ENCODE data around the gene ATP2A2. TPM values are rescaled to one million over a fixed set of nuclear protein-coding genes. Genes with fewer than 3 reads are reported as not detected.

The ATP2A2 gene
- total RNA-seq, 1 donor from 2014 or later: 185 TPM

DNA sequence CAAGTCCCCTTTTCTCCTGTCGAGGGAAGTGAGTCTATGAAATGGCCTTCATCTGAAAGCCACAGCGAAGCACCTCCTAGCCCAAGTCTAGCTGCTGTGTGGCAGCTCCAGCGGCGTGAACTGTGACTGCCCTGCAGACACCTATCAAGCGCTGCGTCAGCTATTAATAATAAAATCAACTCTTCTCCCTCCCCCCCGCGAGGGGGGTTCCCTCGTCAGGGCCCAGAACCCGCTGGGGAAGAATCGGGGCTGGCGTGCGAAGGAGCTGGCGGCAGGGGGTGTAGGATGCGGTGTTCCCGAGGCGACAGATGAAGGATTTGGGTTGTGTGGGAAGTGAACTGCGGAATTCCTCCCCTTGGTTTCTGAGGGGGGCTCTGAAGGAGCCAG lies 662 bp upstream of the ATP2A2 start:
- Histone ChIP-seq H3K27ac (peak overlapping the region; percentile 99 to 100), H3K4me3 (peak overlapping the region; percentile 93 to 99), H3K4me1 (peaks cover 0 to 2% of the 10 kb centered on the region in 2 donors), H3K36me3 (no peaks in the 10 kb centered on the region), H3K27me3 (no peaks in the 10 kb centered on the region), H3K9me3 (no peaks in the 10 kb centered on the region)
- TF ChIP-seq CTCF (IDR thresholded peaks at IDR 0.05): peak in 1 of 3 experiments; percentile 18
- peak in 1 of 2 donors; percentile 81 for DNase-seq (ENCODE audit: low spot score in 2 of 2)
- intact Hi-C loops (cut with DNase I): loop anchor here (2.0 to 5.0 kb wide), 4 partner anchors 32 to 180 kb away; partner anchors contain the start of gene IFT81

DNA sequence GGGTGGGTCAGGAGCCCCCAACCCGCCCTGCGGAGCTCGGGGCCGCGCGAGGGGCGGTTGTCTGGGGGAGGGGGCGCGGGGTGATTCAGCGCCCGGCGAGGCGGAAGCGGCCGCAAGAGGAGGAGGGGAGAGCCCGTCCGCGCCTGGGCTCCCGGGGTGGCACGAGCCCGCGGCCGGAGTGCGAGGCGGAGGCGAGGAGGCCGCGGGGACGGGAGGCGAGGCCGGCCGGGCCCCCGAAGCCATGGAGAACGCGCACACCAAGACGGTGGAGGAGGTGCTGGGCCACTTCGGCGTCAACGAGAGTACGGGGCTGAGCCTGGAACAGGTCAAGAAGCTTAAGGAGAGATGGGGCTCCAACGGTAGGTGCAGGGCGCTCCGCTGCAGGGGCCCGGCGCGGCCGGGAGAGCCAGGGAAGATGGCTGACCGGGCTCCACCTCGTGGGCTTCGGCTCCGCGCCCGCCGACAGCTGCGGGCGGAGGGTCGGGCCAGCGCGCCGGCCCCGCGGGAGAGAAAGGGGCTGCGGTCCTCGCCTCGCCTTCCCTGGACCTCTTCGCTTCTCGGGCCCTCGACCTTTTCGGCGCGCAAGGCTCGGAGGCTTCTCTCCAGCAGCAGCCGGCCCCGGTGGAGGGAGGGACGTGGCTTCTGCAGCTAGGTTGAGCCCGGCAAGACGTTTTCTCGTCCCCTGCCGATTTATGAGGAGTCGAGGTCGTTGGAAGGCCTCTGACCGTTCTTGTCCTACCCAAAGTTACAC lies 677 bp downstream of the ATP2A2 start:
- intact Hi-C loops (cut with DNase I): loop anchor here (1.0 to 5.0 kb wide), 5 partner anchors 33 to 181 kb away; partner anchors contain the start of gene IFT81
- H3K27me3 ChIP-seq: no peaks in the 10 kb centered on the region
- H3K36me3 ChIP-seq: no peaks in the 10 kb centered on the region
- no peak for TF ChIP-seq CTCF (IDR thresholded peaks at IDR 0.05)
- H3K9me3 ChIP-seq: no peaks in the 10 kb centered on the region
- peaks cover 0 to 8% of the 10 kb centered on the region in 2 donors for H3K4me1 ChIP-seq
- H3K4me3 ChIP-seq: peak overlapping the region; percentile 93 to 99
- peak overlapping the region; percentile 99 to 100 for H3K27ac ChIP-seq
- DNase-seq (ENCODE audit: low spot score in 2 of 2): peak in 1 of 2 donors; percentile 77

GRCh38 chr12:110282300-110282860 lies 1.3 kb downstream of the ATP2A2 start:
- H3K27ac ChIP-seq: peak overlapping the region; percentile 99 to 100
- H3K9me3 ChIP-seq: no peaks in the 10 kb centered on the region
- TF ChIP-seq CTCF (IDR thresholded peaks at IDR 0.05): no peak
- intact Hi-C loops (cut with DNase I): loop anchor here (5.0 kb wide), 2 partner anchors 90 to 160 kb away; partner anchors contain the start of gene IFT81
- H3K36me3 ChIP-seq: peaks cover 0 to 3% of the 10 kb centered on the region in 2 donors
- no peak for DNase-seq (ENCODE audit: low spot score in 2 of 2)
- peak overlapping the region; percentile 93 to 99 for H3K4me3 ChIP-seq
- H3K4me1 ChIP-seq: peaks cover 3 to 9% of the 10 kb centered on the region in 2 donors
- no peaks in the 10 kb centered on the region for H3K27me3 ChIP-seq

DNA sequence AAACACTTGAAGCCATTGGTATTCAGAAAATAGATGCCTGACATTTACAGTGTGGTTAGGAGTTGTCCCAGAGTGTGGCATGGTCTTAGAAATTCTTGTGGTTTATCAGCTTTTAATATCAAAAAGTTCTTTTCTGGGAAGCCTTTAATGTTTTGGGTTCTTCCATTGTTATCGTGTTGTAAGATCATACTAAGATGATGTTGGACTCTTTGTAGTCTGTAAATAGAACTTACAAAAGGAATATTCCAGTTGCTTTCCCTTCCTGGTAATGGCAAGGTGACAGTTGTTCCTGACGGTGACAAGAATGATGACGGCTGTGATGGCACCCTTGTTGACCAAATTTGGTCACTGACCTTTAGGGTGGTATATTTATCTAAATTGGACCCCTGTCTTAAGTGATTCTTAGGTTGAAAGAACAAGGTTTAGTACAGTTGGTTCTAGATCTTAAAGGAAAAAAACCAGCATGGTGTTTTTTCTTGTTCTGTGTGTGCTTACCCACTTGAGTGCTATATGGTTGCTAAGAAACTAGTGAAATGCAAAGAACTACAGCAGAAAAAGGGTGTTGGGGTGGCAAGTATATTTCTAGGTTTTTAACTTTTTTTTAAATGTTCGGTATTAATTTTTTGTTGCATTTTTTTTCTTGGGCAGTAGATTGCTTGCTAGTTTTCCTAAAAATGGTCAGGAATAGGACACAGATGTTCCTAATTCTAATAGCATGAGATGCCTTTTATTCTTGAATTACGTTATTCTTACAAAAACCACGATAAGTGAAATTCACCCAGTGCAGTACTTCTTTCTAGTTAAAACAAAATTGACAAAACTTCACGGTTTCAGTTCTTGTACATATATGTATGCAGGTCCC lies 2.1 kb downstream of the ATP2A2 start:
- Histone ChIP-seq H3K4me3 (peak overlapping the region; percentile 93 to 99), H3K36me3 (peaks cover 7 to 11% of the 10 kb centered on the region in 2 donors), H3K9me3 (no peaks in the 10 kb centered on the region), H3K4me1 (peaks cover 3 to 16% of the 10 kb centered on the region in 2 donors), H3K27ac (peak overlapping the region; percentile 35 to 100), H3K27me3 (no peaks in the 10 kb centered on the region)
- no peak for DNase-seq (ENCODE audit: low spot score in 2 of 2)
- intact Hi-C loops (cut with DNase I): loop anchor here (5.0 kb wide), 2 partner anchors 89 to 161 kb away; partner anchors contain the start of gene IFT81
- TF ChIP-seq CTCF (IDR thresholded peaks at IDR 0.05): no peak

DNA sequence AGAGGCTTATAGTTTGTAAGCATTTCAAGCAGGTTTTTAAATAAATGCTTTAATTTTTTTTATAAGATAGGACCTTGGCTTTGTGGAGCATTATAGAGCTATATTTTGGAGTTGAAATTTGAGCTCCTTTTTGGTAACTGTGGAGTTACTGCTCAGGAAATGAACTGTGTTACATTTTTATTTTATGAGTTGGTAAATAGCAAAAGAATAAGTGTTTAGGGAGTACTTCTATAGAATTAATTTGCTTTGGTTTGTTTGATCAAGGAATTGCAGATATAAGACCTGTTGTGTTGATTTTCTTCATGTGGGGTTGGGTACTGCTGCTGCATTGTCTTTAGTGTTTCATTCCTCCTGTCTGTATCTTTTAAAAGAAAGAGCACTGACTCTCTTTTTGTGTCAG lies 3.5 kb downstream of the ATP2A2 start:
- Histone ChIP-seq H3K9me3 (no peaks in the 10 kb centered on the region), H3K36me3 (peaks cover 7 to 15% of the 10 kb centered on the region in 2 donors), H3K4me1 (peaks cover 3 to 28% of the 10 kb centered on the region in 2 donors), H3K27me3 (no peaks in the 10 kb centered on the region), H3K27ac (peak overlapping the region in 1 of 2 donors; percentile 100), H3K4me3 (peak overlapping the region; percentile 93 to 99)
- no peak for TF ChIP-seq CTCF (IDR thresholded peaks at IDR 0.05)
- DNase-seq (ENCODE audit: low spot score in 2 of 2): no peak
- intact Hi-C loops (cut with DNase I): loop anchor here (5.0 kb wide), 2 partner anchors 88 to 162 kb away; partner anchors contain the start of gene IFT81

Data from ascending aorta (tissue), 2 donors.